ENCODE results near the gene RASA4.
"Not testable (repeated sequence)": the region's sequence is repeated elsewhere in the genome, so short reads cannot be mapped to it uniquely, and the experiment has no call there.

- not testable (repeated sequence) for TF ChIP-seq TAF1 (IDR thresholded peaks at IDR 0.05; ENCODE audit: borderline replicate concordance, low read depth, low read length); POLR2AphosphoS5 (IDR thresholded peaks at IDR 0.05; ENCODE audit: low read depth, low read length)
Measured at GRCh38 chr7:102550808-102551422, 65.6 kb downstream of the RASA4 start, which contains the start of gene SPDYE2.
